Heart right ventricle (tissue), 16 donors: ENCODE data around the gene TRAM2. TPM values are rescaled to one million over a fixed set of nuclear protein-coding genes. Genes with fewer than 3 reads are reported as not detected.

Source experiments
- ATAC-seq, 8 donors: fragments of 200-7000 bp; cut with Tn5 transposase; one replicate each; pipeline ENCODE4 v1.9.1; 2020; ENCODE audit warnings: mild to moderate bottlenecking in 8 of 8, moderate library complexity in 8 of 8, moderate number of reproducible peaks in 1 of 8
- DNase-seq, 2 donors: peaks; one replicate each; pipeline ENCODE4 v3.0.0-alpha.2; 2020
- H3K27ac ChIP-seq, 10 donors: fragments of 200-600 bp; sonication (generic) in 2 of 10; one replicate each; pipeline versions ENCODE4 v1.5.0 to v1.8.0; 2020 to 2022; ENCODE audit warnings: mild to moderate bottlenecking in 3 of 10
- H3K27me3 ChIP-seq, 7 donors: fragments of 200-600 bp; one replicate each; pipeline ENCODE4 v1.8.0; 2021 to 2022; ENCODE audit warnings: mild to moderate bottlenecking in 2 of 7
- H3K36me3 ChIP-seq, 9 donors: fragments of 200-600 bp; sonication (generic) in 1 of 9; one replicate each; pipeline versions ENCODE4 v1.5.0 to v1.8.0; 2020 to 2022; ENCODE audit warnings: mild to moderate bottlenecking in 2 of 9
- H3K4me1 ChIP-seq, 9 donors: fragments of 200-600 bp; sonication (generic) in 1 of 9; one replicate each; pipeline versions ENCODE4 v1.5.0 to v1.8.0; 2020 to 2022; ENCODE audit warnings: mild to moderate bottlenecking in 4 of 9
- H3K4me3 ChIP-seq, 10 donors: fragments of 200-600 bp; sonication (generic) in 2 of 10; one replicate each; pipeline versions ENCODE4 v1.5.0 to v1.8.0; 2020 to 2022; ENCODE audit warnings: mild to moderate bottlenecking in 7 of 10, moderate library complexity in 2 of 10
- H3K9me3 ChIP-seq, 11 donors: fragments of 200-600 bp in 10 of 11; sonication (generic) in 2 of 11; one replicate each; pipeline versions ENCODE4 v1.5.0 to v1.8.0; 2013 to 2022; ENCODE audit warnings: mild to moderate bottlenecking in 2 of 11, control low read depth in 1 of 11, moderate library complexity in 1 of 11
- WGBS, 2 donors: extraction: QIAGEN DNeasy Blood & Tissue Kit; methylation state at CpG; one replicate each; pipeline ENCODE4 v1.1.7; 2013; ENCODE audit warnings: inconsistent platforms in 1 of 2; 5-methylcytosine and 5-hydroxymethylcytosine counted together
- intact Hi-C, 10 donors: fragments of 100-400 bp; cut with DNase I; formaldehyde crosslinking; loops; one replicate each; pipeline versions ENCODE4 v1.11.1 to v1.14.2; 2022
- polyA plus RNA-seq, 2 donors: library from polyadenylated mRNA; stranded (reverse); fragments of 200-250 nt; gene quantifications; one replicate each; pipeline ENCODE4 v1.2.3, GENCODE V29; 2013
- total RNA-seq, 10 donors: library from RNA; stranded (reverse); fragmentation: NEBNext Ultra II Directional in 3 of 10; extraction: Animal tissue kit (Norgen Biotek cat#: 25700) in 3 of 10; gene quantifications; one replicate each; pipeline versions ENCODE4 v1.2.1 to v1.2.4, GENCODE V29; 2021 to 2023
- TF ChIP-seq, protein P1 (sequence below), 9 donors: fragments of 200-600 bp; sonication (generic) in 2 of 9; IDR thresholded peaks; one replicate each; pipeline versions ENCODE4 v1.5.0 to v1.8.0; 2021 to 2022; ENCODE audit warnings: antibody characterized with exemption in 9 of 9, mild to moderate bottlenecking in 5 of 9, moderate library complexity in 1 of 9
- donor health status: Arrhythmogenic right ventricular cardiomyopathy.
- donor health status: ischemic (EF 13 %, LVEDD 7.1; RV severe dilation, severe dysfunction).
- donor health status: healthy with polysubstance abuse.
- donor health status: DM: no; HTN: yes; CAD: no.
- donor health status: DM: no; HTN: no; CAD: no.
- donor health status: ischemic (EF 25% LVEDD 6.9; RV normal size, moderate dysfunction).
- donor health status: ischemic (EF 25% LVEDD 5.7; RV mildly dilated, moderate dysfunction).
- donor health status: healthy.
- donor health status: DM: yes; HTN: yes; CAD: no.
- donor health status: Ischemic cardiomyopathy.
- donor health status: ischemic (EF 35%, LVEDD 5.7; RV mildly dilated, moderate dysfunction).
- donor health status: nonischemic (EF 11% LVEDD 7.7; RV severe dilation, severe dysfunction).
- donor health status: DM: yes; HTN: yes; CAD: no.
- donor health status: PGD.
- donor health status: ischemic (EF 29% LVEDD 5.4; RV normal size, mild dysfunction).
- donor health status: nonischemic (EF 23%, LVEDD 6.1; RV moderate dilation, normal function).

TRAM2 gene
- total and polyA plus RNA-seq, 12 donors, result 5.0 to 17.3 (median 10.6) TPM

DNA sequence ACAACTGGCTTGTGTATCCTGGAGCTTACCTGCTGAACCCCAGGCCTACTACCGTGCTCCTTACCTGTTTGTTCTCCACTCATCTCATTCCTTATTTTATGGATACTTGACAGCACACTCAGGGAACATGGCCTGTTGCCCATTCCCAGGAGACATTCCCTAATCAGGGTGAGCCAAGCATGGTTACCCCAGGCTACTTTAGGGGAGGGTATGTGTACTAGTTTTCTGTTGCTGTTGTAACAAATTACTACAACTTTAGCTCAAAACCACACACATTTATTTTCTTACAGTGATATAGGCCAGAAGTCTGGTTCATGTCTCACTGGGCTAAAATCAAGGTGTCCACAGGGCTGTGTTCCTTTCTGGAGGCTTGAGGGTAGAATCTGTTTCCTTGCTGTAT lies 15.0 kb upstream of the TRAM2 start:
- Histone ChIP-seq H3K4me3 (no peak overlapping the region), H3K27me3 (no peaks in the 10 kb centered on the region), H3K9me3 (no peaks in the 10 kb centered on the region), H3K4me1 (peaks cover 7 to 55% (median 40%) of the 10 kb centered on the region in 9 donors), H3K36me3 (no peaks in the 10 kb centered on the region), H3K27ac (no peak overlapping the region)
- ATAC-seq (no peak), DNase-seq (no peak)
- WGBS, 2 donors, result 63 to 93% methylated on average over 1 of the region's 1 CpG
- intact Hi-C loops, result loop anchor here in 6 of 10 donors (2.0 to 10.0 kb wide), 4 partner anchors 63 to 307 kb away; partner anchors contain the start of gene MCM3 (in 1 of the 6)
- TF ChIP-seq, protein P1, sequence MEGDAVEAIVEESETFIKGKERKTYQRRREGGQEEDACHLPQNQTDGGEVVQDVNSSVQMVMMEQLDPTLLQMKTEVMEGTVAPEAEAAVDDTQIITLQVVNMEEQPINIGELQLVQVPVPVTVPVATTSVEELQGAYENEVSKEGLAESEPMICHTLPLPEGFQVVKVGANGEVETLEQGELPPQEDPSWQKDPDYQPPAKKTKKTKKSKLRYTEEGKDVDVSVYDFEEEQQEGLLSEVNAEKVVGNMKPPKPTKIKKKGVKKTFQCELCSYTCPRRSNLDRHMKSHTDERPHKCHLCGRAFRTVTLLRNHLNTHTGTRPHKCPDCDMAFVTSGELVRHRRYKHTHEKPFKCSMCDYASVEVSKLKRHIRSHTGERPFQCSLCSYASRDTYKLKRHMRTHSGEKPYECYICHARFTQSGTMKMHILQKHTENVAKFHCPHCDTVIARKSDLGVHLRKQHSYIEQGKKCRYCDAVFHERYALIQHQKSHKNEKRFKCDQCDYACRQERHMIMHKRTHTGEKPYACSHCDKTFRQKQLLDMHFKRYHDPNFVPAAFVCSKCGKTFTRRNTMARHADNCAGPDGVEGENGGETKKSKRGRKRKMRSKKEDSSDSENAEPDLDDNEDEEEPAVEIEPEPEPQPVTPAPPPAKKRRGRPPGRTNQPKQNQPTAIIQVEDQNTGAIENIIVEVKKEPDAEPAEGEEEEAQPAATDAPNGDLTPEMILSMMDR (IDR thresholded peaks at IDR 0.05), result no peak

- Histone ChIP-seq H3K27ac (peak overlapping the region in 1 of 10 donors; percentile 2), H3K4me1 (peaks cover 7 to 45% (median 31%) of the 10 kb centered on the region in 9 donors), H3K9me3 (no peaks in the 10 kb centered on the region), H3K27me3 (no peaks in the 10 kb centered on the region), H3K36me3 (no peaks in the 10 kb centered on the region), H3K4me3 (no peak overlapping the region)
- ATAC-seq (peak in 7 of 8 donors; percentile 49 to 84 (median 71)), DNase-seq (peak; percentile 35 to 59)
- 73 to 79% methylated on average over 5 of the region's 5 CpGs for WGBS, 2 donors
- intact Hi-C loops, result loop anchor here in 6 of 10 donors (2.0 to 10.0 kb wide), 4 partner anchors 64 to 306 kb away; partner anchors contain the start of gene MCM3 (in 1 of the 6)
- TF ChIP-seq, protein P1 (IDR thresholded peaks at IDR 0.05), result peak in 7 of 9 donors; percentile 18 to 52 (median 41)
Measured at GRCh38 chr6:52590152-52590891, 13.5 kb upstream of the TRAM2 start.

- DNase-seq (no peak), ATAC-seq (no peak)
- Histone ChIP-seq H3K36me3 (peaks cover 0 to under 1% (median 0%) of the 10 kb centered on the region in 9 donors), H3K9me3 (no peaks in the 10 kb centered on the region), H3K4me3 (no peak overlapping the region), H3K27me3 (no peaks in the 10 kb centered on the region), H3K27ac (no peak overlapping the region), H3K4me1 (peaks cover 0 to 29% (median 19%) of the 10 kb centered on the region in 9 donors)
- 54 to 71% methylated on average over 1 of the region's 1 CpG for WGBS, 2 donors
- TF ChIP-seq, protein P1 (IDR thresholded peaks at IDR 0.05), result no peak
- intact Hi-C loops, result no loop called here
Measured at GRCh38 chr6:52588710-52589091, 11.8 kb upstream of the TRAM2 start.

DNA sequence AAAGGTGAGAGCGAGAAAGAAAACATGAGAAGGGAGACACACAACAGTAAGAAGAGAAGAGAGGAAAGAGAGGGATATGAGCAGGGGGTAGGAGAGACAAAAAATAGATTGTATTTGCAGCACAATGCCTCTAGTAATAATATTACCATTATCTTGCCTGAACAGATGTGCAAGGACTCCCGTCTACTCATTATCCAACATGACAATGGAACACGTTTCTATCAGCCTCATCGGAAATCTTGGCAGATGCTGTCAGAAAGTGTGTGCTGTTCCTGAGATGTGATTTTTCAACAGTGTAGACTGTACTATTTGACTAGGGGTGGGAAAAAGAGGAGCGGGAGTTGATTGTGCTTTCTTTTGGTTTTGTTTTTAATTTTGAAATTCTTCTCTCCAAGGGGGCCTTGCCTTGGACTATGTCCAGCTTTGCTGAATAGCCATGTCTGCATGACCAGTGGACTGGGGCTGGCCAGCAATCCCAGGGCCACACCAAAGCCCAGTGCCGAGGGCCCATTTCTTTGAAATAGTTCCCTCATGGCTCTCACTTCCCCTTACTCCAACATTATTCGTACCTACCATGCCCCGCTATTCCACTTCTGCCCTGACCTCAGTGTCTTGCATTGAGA lies 11.3 kb upstream of the TRAM2 start:
- Histone ChIP-seq H3K4me3 (no peak overlapping the region), H3K27me3 (no peaks in the 10 kb centered on the region), H3K9me3 (no peaks in the 10 kb centered on the region), H3K4me1 (peaks cover 0 to 27% (median 19%) of the 10 kb centered on the region in 9 donors), H3K27ac (no peak overlapping the region), H3K36me3 (peaks cover 0 to 6% (median 0%) of the 10 kb centered on the region in 9 donors)
- ATAC-seq, result no peak
- WGBS, 2 donors, result 54 to 58% methylated on average over 8 of the region's 8 CpGs
- no peak for DNase-seq
- TF ChIP-seq, protein P1 (IDR thresholded peaks at IDR 0.05), result no peak
- intact Hi-C loops, result no loop called here
